Measurements from ENCODE around the gene PRKCE.

The PRKCE gene

GRCh38 chr2:46076875-46077274 is 425.4 kb downstream of the PRKCE start:
- no peak for DNase-seq (ENCODE audit: low spot score)

DNA sequence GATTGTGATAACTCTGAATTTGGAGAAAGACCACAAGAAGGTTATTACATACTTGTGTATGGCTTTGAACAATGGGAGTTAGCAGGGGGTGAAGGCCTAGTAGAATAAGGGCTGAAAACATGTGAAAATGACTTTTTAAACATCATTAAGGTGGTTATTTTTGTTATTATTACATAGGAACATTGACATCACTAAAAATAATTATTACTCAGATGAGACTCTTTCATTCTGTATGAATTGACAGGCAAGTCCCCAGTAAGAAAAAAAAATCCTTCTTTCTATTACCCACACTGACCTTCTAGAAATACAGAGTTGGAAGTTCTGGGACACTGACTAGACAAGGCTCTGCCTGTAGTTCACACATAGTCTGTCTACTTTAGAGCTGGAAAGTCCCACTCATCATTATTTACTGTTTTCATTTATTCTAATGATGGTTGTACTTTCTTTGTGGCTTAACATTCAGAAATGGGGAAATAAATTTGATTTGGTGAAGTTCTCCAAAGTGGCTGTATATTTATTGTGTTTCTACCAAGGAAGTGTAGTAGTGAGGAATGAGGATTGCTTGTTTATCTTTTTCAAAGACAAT is 426.1 kb downstream of the PRKCE start:
- no peak for DNase-seq (ENCODE audit: low spot score)

- DNase-seq (ENCODE audit: low spot score), result no peak
Observed at GRCh38 chr2:46079985-46080560, 428.6 kb downstream of the PRKCE start.

DNA sequence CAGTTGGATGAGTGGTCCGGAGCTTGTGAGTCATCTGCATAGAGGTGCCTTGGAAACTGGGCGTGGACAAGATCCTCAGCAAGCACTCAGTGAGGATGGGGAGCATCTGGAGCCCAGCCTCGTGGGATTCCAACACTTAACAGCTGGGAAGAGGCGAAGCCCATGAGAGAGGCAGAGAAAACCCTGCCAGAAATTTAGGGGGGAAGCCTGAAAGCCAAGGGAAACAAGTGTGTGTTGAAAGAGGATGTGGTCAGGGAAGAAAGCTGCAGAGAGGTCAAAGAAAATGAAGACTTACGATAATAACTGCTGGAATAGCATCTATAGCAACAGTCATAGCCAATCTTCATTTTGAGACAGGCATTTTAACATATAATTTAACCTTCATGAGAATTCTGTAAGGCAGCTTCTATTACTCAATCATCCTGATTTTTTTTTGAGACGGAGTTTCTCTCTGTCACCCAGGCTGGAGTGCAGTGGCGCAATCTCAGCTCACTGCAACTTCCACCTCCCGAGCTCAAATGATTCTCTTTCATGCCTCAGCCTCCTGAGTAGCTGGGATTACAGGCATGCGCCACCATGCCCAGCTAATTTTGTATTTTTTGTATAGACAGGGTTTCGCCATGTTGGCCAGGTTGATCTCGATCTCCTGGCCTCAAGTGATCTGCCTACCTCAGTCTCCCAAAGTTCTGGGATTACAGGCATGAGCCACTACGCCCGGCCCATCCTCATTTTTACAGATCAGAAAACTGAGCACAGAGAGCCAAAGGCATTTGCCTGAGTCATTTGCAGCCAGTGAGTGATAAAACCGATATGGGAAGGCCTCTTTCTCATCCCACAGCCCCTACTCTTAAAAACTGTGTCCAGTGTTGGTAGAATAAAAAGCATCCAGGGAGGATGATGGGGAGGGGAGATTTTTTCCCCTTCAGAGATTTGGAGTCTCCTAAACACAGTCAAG is 431.3 kb downstream of the PRKCE start:
- no peak for DNase-seq (ENCODE audit: low spot score)

DNA sequence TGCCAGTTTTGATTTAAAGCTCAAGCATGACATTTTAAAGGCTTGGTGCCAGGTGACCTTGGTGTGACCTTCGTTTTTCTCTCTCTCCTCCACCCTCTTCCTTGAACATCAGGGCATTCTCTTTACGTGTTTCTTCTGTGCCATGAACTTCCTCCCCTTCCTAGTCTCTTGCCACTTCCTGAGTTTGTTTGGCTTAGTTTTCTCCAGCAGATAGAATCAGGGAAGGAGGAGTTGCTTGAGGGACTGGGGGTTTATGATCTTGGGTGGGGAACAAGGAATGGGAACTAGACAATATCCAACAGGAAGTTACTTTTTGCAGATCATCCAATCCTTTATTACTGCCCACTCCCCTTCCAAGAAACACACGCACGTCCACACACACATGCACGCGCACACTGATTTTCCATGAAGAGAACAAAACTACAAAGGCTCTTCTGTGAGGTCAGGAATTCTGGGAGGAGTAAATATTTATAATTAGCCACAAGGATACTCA is 435.1 kb downstream of the PRKCE start:
- DNase-seq (ENCODE audit: low spot score), result no peak

DNA sequence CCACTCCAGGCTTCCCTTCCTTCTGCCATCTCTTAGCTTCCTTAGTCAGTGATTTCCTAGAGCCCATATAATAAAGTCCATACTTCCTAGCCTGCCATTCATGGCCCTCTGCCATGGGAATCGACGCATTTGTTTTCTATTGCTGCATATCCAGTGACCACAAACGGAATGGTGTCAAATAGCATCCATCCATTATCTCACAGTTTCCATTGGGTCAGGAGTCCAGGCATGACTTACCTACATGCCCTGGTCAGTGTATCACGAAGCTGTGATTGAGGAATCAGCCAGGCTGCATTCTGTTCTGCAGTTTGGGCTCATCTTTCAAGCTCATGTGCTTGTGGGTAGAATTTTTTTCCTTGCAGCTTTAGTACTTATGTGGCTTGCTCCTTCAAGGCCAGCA is 436.0 kb downstream of the PRKCE start:
- no peak for DNase-seq (ENCODE audit: low spot score)

- DNase-seq (ENCODE audit: low spot score), result no peak
Observed at GRCh38 chr2:46091004-46091403, 439.5 kb downstream of the PRKCE start.

- no peak for DNase-seq (ENCODE audit: low spot score)
Observed at GRCh38 chr2:46091961-46092667, 440.6 kb downstream of the PRKCE start.

DNA sequence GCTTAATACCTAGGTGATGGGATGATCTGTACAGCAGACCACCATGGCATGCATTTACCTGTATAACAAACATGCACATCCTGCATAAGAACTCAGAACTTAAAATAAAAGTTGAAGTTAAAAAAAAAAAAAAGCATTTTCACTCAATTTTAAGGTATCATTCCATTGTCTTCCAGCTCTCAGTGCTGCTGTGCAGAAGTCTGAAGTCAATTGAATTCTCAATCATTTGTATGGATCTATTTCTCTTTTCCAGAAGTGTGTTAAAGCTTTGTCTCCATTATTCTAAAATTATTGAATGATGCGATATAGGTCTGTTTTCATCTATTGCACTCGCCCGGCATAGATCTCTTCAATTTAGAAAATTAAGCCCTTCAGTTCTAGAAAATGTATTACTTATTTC is 443.2 kb downstream of the PRKCE start:
- no peak for DNase-seq (ENCODE audit: low spot score)

- no peak for DNase-seq (ENCODE audit: low spot score)
Observed at GRCh38 chr2:46095830-46096229, 444.4 kb downstream of the PRKCE start.

DNA sequence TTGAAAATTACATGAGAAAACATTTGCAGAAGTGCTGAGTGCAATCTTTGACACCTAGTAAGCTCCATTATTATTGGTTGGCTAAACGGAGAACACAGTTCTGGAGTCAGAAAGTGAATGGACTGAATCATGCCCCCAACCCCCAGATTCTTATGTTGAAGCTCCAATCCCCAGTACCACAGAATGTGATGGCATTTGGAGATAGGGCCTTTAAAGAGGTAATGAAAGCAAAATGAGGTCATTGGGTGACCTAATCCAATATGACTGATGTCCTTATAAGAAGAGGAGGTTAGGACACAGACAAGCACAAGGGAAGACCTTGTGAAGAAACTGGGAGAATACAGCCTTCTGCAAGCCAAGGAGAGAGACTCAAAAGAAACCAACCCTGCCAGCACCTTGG is 444.8 kb downstream of the PRKCE start:
- no peak for DNase-seq (ENCODE audit: low spot score)

- peak; percentile 95 for DNase-seq (ENCODE audit: low spot score)
Observed at GRCh38 chr2:46097714-46098480, 446.4 kb downstream of the PRKCE start.

- DNase-seq (ENCODE audit: low spot score), result peak; percentile 40
Observed at GRCh38 chr2:46098621-46099062, 447.2 kb downstream of the PRKCE start.

- DNase-seq (ENCODE audit: low spot score), result no peak
Observed at GRCh38 chr2:46101557-46102220, 450.2 kb downstream of the PRKCE start.

- DNase-seq (ENCODE audit: low spot score), result no peak
Observed at GRCh38 chr2:46106690-46107089, 455.2 kb downstream of the PRKCE start.

- DNase-seq (ENCODE audit: low spot score), result no peak
Observed at GRCh38 chr2:46114996-46115395, 463.5 kb downstream of the PRKCE start.

- DNase-seq (ENCODE audit: low spot score), result no peak
Observed at GRCh38 chr2:46116150-46116549, 464.7 kb downstream of the PRKCE start.

DNA sequence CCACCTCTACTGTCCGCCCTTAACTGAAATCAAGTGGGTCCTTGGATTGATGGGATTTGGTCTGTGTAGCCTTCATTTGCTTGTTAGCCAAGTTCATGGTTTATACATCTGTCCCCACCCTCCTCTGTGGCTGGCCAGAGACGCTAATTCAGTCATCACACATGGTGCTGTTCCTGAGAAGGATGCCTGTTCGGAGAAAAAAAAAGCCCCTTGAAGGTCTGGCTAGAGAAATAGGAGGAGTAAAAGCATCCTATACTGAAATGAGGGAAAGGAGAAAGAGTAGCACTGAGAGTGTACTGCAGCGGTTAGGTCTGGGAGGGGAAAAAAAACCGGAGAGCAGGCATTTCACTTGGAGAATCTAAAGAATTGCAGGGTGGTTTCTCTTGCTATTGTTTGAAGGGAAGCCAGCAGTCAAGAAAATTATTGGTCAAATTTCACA is 465.1 kb downstream of the PRKCE start:
- no peak for DNase-seq (ENCODE audit: low spot score)

DNA sequence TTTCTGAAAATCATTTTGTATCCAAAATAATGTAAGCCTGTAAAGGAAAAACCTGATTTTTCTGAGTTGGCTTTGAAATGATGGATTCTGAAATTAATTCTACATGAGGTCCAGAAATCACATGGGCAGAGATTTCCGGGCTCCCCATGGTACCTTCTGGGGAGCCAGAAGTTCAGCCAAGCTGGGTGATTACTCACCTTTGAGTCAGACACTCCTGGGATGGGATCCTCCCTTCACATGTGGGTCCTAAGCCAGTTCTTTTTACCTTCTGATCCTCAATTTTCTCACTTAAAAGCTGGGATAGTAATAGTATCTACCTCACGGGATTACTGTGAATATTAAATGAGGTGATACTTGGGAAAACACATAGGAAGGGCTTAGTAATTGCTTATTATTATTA is 465.9 kb downstream of the PRKCE start:
- DNase-seq (ENCODE audit: low spot score), result no peak

GRCh38 chr2:46117994-46118393 is 466.5 kb downstream of the PRKCE start:
- DNase-seq (ENCODE audit: low spot score), result no peak

Measured in kidney capillary endothelial cell (primary cell).